Adrenal gland (tissue), 5 donors: Measurements from ENCODE around the gene GSK3B.
"Not testable (repeated sequence)": the region's sequence is repeated elsewhere in the genome, so short reads cannot be mapped to it uniquely, and the experiment has no call there.

Source experiments
- CTCF ChIP-seq, 6 experiments: fragments of 450-650 bp in 4 of 6; fragments of 200-600 bp in 2 of 6; sonication (generic) in 1 of 6; IDR thresholded peaks; 1 replicate in 5 of 6; 2 replicates in 1 of 6; pipeline versions ENCODE4 v1.5.1 to v1.8.0; 2016 to 2021; ENCODE audit warnings: antibody characterized with exemption in 6 of 6, mild to moderate bottlenecking in 2 of 6, moderate library complexity in 1 of 6
- POLR2A ChIP-seq, 2 donors: fragments of 450-650 bp; IDR thresholded peaks; one replicate each; pipeline ENCODE4 v1.6.1; 2017; ENCODE audit warnings: antibody characterized with exemption in 2 of 2, mild to moderate bottlenecking in 2 of 2, moderate library complexity in 1 of 2
- donor health status: DM: no; HTN: no; CAD: no.

- not testable (repeated sequence) for TF ChIP-seq CTCF, POLR2A (IDR thresholded peaks at IDR 0.05)
Observed at GRCh38 chr3:119986812-119987211, 107.4 kb downstream of the GSK3B start.
